GM12892 (cell line): Measurements from ENCODE around the gene ALG10.

ENCODE experiments used
- POLR2A ChIP-seq: IDR thresholded peaks from 2 replicates; pipeline ENCODE4 v1.6.1; 2011; ENCODE audit warnings: low read depth, low read length, control low read depth
- POLR2AphosphoS5 ChIP-seq: IDR thresholded peaks from 2 replicates; pipeline ENCODE4 v1.6.1; 2011; ENCODE audit warnings: low read depth, low read length, control low read depth

GRCh38 chr12:34021071-34021470 is 1.2 kb upstream of the ALG10 start:
- TF ChIP-seq POLR2A (no peak), POLR2AphosphoS5 (no peak)
